NOMO-1 treated with dmso at 0.1 percent for 144 hours (cell line): ENCODE measurements around the gene TBL1XR1.
A peak's percentile ranks its signal among the peaks of the same experiment; 100 is the strongest.
"Not testable (repeated sequence)": the region's sequence is repeated elsewhere in the genome, so short reads cannot be mapped to it uniquely, and the experiment has no call there.

Experiments
- DNase-seq: peaks from one replicate; lab custom pipeline; 2025; ENCODE audit not compliant: unreplicated experiment; lab: John Stamatoyannopoulos, UW

The TBL1XR1 gene

DNA sequence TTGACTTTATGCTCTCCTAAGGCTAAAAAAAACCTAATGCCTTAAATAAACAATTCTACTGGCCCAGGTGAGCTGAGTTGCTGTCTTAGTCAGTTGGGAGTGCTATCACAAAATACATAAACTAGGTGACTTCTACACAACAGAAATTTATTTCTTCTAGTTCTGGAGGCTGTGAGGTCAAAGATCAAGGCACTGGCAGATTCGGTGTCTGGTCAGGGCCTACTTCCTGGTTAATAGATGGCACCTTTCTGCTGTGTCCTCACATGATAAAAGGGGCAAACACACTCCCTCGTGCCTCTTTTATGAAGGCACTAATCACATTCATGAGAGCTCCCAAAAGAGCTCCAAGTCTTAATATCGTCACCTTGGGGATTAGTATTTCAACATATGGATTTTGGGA is 11.5 kb upstream of the TBL1XR1 start:
- no peak for DNase-seq

DNA sequence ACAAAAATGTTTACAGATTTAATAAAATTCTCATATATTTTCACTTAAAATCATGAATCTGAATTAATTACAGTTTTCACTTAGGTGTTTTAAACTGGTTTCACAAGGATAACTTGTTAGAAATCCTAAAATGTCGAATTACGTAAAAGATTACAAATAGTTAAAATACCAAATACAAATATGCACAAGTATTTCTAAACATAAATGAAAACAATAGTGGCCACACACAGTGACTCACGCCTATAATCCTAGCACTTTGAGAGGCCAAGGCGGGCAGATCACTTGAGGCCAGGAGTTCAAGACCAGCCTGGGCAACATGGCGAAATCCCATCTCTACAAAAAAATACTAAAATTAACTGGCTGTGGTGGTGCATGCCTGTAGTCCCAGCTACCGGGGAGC is 10.9 kb upstream of the TBL1XR1 start:
- no peak for DNase-seq

GRCh38 chr3:177206936-177207335 is 9.7 kb upstream of the TBL1XR1 start:
- DNase-seq = no peak

DNA sequence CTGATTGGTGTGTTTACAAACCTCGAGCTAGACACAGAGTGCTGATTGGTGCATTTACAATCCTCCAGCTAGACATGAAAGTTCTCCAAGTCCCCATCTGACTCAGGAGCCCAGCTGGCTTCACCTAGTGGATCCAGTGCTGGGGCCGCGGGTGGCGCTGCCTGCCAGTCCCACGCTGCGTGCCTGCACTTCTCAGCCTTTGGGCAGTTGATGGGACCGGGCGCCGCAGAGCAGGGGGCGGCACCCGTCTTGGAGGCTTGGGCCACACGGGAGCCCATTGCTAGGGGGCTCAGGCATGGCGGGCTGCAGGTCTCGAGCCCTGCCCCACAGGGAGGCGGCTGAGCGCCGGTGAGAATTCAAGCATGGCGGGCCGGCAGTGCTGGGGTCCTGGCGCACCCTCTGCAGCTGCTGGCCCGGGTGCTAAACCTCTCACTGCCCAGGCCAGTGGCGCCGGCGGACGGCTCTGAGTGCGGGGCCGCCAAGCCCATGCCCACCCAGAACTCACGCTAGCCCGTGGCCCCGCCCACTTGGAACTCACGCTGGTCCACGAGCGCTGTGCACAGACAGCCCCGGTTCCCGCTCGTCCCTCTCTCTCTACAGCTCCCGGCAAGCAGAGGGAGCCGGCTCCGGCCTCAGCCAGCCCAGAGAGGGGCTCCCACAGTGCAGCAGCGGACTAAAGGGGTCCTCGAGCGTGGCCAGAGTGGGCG is 6.6 kb upstream of the TBL1XR1 start:
- DNase-seq = no peak

- DNase-seq = not testable (repeated sequence)
These were observed 5.7 kb upstream of the TBL1XR1 start for GRCh38 chr3:177203016-177203415.

DNA sequence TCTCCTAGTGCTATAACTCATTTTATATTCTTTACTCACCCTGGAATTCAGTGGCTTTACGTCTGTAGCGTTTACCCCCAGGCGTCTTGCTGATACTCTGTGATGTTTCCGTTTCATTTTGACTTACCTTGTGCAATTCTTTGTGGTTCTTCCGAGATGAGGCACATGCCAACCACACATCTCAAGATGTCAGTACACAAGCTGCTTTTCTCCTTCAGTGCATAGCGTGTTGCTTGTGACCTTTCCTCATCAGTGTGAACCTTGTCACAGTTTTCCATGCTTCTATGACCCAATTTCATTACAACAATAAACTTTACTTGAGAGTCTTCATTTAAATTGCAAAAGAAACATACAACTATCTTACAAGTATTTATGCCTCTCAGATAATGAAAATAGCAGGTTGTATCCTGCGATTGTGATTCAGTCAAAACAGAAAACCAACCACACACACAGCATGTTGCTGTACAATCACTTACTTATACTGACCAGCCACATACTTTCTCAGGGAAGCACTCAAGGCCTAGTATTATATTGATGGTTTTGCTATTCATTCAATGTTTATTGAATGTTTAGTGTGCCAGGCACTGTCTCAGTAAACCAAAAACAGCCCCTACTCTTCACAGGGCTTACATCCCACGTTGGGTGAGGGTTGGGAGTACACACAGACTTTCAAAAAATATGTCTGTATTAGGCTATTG is 4.6 kb upstream of the TBL1XR1 start:
- peak; percentile 77 for DNase-seq

DNA sequence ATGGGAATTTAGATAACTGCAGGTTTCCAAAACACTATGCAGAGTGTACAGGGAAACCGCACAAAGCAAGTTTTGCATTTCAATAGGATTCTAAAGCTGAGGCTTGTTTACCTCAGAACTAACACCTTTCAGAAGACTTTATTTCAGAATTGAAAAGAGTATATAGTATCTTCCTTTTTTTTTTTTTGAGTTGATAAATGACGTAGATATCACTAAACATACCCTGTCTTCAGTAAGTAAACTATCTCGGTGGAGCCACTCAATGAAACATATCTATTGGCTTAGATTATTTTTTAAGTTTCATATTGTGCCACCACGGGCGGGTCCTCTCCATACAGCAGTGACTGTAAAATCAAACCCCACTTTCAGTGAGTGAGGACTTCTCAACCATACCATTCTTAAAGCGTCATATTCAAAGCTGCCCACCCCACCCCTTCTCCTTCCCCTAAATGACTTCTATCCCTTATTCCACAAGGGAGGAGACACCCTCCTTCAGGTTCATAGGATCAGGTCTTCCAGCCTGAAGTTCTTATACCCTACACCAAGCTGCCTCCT is 2.0 kb upstream of the TBL1XR1 start:
- DNase-seq = no peak

DNA sequence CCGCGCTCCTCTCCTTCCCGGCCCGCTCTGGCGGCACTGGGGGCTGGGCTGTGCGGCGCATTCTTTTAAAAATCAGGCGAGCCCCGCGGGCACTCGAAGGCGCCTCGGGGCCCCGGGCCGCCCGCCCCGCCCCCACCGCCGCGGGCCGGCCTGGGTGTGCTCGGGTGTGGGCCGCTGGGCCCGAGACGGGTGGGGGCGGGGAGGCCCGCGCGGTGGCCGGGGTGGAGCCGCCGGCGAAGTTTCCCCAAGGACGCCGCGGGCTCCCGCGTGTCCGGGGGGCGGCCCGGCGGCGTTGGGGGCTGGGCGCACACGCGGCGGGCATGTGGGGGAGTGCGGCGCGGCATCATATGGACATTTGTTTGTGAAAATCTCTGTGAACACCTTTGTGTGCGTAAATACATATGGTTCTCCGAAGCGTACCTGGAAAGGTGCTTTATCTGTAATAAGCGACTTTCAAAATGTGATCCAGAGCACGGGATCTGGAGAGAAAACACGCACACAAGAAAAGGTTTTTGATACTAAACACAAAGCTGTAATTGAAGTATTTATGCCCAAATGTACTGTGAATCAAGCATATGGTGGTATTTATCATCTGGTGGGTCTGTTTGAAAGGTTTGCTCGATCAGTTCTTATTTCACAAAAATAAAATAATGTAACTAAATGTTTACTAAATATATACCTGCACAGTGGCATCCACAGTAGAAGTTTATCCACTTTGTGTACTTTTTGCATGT is 612 bp upstream of the TBL1XR1 start:
- DNase-seq = no peak

DNA sequence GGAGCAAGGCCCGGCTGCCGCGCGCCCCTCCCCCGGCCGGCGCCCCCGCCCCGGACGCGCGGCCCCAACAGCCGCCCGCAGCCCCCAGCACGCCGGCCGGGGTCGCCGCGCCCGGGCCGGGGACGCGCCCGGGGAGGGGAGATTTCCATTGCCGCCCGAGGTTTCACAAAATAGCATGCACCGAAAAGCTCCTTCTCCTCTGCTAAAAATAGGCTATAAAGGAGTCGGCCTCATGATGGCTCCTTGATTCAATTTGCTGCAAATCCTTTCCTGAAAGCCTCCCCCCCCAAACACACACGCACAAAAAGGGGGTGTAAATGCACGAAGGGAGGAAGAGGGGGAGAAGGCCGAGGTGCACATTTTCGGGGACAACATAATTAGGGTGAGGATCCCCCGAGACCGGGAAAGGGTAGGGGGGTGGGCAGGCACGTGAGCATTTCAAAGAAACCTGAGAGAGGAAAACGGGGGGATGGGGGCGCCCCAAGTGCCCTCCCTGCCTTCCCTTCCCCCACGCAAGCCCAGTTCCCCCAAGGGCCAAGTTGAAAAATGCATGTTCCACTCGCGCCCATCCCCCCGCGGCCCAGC is 734 bp downstream of the TBL1XR1 start:
- DNase-seq = peak; percentile 32

DNA sequence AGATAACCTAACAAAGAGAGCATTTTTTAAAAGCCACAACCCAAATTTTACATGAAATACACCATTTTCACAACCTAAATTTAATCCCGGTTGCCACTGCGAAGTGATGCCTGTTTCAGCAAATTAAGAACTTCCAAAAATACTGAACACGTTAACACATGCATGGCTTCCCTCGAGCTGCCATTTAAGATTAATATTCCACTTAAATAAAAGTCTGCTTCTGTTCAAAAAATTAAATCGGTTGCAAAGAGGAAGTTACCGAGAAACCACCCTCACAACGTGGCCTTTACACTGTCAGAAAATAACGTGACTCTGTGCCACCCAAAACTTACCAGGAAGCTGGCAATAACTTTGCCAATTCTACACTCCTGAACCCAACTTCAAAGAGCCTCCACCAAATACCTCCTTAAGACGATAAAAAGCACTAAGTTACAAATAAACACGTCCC is 1.2 kb downstream of the TBL1XR1 start:
- peak; percentile 67 for DNase-seq

DNA sequence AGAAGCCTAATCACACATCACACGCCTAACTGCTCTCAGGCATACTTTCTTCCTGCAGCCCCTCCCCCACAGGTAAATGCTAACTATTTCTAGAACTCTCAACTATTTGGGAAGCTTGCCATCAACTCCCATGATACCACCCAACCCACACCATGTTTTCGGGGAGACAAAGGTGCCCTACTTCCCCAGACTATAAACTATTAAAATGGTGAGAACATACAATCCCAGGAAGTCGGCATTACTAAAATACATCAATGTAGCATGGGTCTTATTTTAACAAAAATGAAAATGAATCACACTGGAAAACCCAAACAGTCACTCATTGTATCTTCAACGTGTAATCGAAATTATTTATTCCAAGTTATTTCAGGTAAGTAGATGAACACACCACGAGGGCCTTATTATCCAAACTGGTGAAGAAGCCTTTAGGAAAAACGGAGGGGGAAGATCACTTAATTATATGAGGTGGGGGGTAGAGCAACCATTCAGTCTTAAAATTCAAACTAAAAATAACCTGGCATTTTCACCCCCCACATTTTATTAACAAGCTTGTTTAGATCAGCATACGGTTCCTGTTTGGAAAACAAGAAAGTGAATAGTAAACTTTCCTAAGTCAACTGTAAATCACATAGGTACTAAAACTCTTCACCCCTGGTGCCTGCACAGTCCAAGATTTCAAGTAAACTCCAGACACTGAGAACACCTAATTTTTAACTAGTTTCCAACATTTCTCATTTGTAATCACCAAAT is 1.9 kb downstream of the TBL1XR1 start:
- no peak for DNase-seq

DNA sequence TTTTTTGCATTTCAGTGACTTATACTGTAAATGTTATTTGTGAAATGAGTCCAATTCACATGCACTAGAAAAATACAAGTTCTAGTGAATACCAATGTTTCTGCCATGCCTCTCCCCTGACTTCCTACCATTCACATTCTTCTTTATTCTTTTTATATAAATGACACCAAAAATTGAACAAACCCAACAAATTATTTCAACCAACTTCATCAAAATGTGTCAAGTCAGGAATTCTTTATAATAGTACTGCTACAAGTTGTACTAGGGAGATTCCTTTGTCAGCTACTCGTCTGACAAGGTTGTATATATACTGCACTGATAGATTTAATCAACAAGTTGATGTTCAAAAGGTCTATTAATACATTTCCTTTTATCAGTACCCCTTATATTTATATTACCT is 3.0 kb downstream of the TBL1XR1 start:
- DNase-seq = no peak

DNA sequence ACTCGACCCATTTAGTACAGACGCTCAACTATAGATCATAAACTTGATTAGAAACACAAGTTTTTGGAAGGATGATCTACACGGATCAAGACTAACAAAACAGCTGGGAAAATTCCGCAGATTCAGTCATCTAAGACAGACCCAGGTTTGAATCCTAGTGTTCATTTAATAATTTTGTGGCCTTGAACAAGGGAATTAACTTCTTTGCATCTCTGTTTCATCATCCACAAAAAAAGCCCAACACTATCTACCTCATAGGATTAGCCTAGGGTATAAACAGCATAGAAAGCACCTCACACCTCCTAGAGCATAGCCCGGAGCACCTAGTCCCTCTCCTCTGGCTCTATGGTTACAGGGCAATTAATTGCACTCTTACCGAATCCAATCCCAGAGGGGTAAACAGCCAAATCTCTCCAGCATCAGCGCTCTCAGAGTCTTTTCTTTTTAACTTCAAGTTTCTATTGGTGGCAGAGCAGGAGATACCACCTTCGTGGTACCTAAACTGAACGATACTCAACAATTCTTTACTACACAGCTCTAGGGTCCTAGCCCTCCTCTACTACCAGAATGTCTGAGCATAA is 3.5 kb downstream of the TBL1XR1 start:
- no peak for DNase-seq

DNA sequence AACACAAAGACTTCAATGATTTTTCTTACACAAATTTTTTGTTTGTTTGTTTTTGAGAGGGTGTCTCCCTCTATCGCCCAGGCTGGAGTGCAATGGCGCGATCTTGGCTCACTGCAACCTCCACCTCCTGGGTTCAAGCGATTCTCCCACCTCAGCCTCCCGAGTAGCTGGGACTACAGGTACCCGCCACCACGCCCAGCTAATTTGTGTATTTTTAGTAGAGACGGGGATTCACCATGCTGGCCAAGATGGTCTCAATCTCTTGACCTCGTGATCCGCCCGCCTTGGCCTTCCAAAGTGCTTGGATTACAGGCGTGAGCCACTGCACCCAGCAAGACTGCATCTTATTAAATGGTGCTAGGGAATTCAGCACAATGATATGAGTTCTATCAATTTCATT is 4.0 kb downstream of the TBL1XR1 start:
- not testable (repeated sequence) for DNase-seq

- DNase-seq = peak; percentile 53
These were observed 6.3 kb downstream of the TBL1XR1 start for GRCh38 chr3:177190756-177191681.

GRCh38 chr3:177190184-177190583 is 7.1 kb downstream of the TBL1XR1 start:
- DNase-seq = not testable (repeated sequence)

- DNase-seq = not testable (repeated sequence)
These were observed 9.0 kb downstream of the TBL1XR1 start for GRCh38 chr3:177188325-177188724.

DNA sequence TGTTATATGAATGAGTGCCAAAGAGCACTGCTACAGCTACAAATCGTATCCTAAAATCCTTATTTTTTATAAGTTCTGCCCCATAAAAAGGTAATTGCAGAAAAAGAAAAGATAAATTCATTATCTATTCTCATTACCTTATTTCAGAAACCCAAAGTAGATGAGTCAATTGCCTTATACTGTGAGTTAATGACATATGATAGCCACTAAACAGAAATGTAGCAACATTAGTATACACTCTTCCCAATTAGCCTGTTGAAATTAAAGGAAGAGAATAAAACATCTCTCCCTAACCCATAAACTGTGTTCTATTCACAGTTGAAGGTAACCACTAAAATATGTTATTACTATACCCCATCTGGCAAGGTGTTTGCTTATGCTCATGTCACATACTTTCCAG is 11.0 kb downstream of the TBL1XR1 start:
- DNase-seq = no peak

- no peak for DNase-seq
These were observed 12.2 kb downstream of the TBL1XR1 start for GRCh38 chr3:177185035-177185574.
